PC-3 (cell line): ENCODE measurements around the gene GNAS.

ENCODE experiments used
- CTCF ChIP-seq: fragments of 300-600 bp; sonication (generic); conservative IDR thresholded peaks from 2 replicates; pipeline ENCODE4 v1.5.1; 2017; ENCODE audit warnings: antibody characterized with exemption, low read depth, mild to moderate bottlenecking, low read length
- EZH2 ChIP-seq: fragments of 300-600 bp; sonication (generic); IDR thresholded peaks from one replicate; pipeline ENCODE4 v1.6.1; 2017; ENCODE audit warnings: antibody characterized with exemption, mild to moderate bottlenecking, low read length; ENCODE audit not compliant: unreplicated experiment
- EZH2phosphoT487 ChIP-seq: fragments of 300-600 bp; sonication (generic); IDR thresholded peaks from 2 replicates; pipeline ENCODE4 v1.6.1; 2018; ENCODE audit warnings: mild to moderate bottlenecking, antibody characterized with exemption, low read length, borderline replicate concordance

GRCh38 chr20:58880441-58880840 is 27.9 kb downstream of the GNAS start:
- TF ChIP-seq EZH2 (no peak), CTCF (no peak), EZH2phosphoT487 (no peak)
